Pulmonary artery endothelial cell (primary cell): ENCODE results near the gene GRAP. TPM values are rescaled to one million over a fixed set of nuclear protein-coding genes. Genes with fewer than 3 reads are reported as not detected.

Experiments
- DNase-seq: peaks from one replicate; pipeline ENCODE4 v3.0.0-alpha.2; 2011; ENCODE audit warnings: low read depth, low spot score
- total RNA-seq: library from RNA; depleted of rRNA; stranded (reverse); fragments of >200 nt; gene quantifications from 2 replicates; pipeline ENCODE4 v1.2.3, GENCODE V29; 2014

The GRAP gene
- total RNA-seq, 1 donor from 2014 or later = 16.5 TPM

DNA sequence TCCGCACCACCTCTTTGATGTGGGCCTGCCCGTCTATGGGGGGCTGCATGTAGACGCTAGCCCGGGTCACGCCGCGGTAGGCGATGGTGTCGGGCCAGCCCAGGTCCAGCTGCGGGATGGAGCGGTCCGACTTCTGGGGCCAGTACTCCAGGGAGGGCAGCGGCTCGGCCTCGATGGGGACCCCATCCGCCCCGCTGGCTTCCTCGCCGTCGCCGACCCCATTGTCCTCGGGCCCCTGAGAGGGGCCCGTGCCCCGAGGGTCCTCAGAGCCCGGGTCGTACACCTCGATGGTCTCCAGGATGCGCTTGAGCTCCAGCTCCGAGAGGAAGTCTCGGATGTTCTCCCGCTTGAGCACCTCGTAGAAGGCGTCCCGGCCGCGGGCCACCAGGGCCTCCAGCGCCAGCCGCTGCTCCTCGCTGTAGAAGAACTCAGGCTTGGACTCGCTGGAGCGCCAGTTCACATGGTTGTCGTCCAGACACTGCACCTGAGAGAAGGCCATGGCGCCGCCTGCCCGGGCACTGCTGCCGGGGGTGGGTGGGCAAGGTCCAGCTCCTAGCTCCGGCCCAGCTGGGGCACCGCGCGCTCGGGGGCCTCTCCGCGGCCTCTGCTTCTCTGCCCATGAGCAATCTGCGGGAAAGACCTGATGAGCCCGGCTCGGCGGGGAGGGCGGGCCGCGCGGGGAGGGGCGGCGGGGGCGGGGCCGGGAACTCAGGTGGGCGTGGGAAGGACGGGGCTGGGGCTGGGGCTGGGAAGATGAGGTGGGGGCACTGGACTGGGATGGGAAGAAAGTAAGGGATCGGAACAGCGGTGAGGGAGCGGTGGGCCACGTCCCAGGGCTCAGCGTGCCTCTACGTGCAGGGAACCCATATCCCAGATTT is 43.0 kb downstream of the GRAP start:
- DNase-seq = no peak

DNA sequence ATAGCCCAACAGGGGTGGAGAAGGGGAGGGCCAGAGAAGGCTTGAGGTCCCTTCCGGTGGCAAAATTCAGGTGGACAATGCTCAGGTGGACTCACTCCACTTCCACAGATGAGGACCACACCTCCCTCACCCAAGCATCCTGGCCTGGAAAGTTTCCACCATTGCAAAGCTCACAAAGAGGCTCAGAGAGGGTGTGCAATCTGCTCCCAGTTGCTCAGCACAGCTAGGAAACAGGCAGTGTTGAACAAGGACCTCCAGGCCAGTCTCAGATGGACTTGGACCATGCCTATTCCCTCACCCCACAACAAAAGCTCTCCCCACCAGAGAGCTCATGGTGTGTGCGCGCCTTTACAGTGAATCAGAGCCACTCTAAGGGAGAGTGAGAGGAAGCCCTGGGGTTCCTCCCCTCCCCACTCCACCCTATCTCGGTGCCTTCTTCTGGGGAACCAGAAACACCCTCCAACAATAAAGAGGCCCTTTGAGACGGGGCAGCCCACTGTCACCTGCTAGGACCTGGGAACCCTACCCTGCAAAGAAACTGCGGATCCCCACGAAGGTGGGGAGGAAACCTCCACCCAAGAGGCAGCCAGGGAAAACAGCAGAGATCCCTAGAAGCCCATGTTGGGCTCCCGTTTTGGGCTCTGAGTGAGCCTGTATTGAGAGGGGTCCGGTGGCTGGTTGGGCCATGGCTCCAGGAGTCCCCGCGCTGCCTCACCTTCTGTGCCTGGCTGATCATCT is 43.8 kb downstream of the GRAP start:
- no peak for DNase-seq

DNA sequence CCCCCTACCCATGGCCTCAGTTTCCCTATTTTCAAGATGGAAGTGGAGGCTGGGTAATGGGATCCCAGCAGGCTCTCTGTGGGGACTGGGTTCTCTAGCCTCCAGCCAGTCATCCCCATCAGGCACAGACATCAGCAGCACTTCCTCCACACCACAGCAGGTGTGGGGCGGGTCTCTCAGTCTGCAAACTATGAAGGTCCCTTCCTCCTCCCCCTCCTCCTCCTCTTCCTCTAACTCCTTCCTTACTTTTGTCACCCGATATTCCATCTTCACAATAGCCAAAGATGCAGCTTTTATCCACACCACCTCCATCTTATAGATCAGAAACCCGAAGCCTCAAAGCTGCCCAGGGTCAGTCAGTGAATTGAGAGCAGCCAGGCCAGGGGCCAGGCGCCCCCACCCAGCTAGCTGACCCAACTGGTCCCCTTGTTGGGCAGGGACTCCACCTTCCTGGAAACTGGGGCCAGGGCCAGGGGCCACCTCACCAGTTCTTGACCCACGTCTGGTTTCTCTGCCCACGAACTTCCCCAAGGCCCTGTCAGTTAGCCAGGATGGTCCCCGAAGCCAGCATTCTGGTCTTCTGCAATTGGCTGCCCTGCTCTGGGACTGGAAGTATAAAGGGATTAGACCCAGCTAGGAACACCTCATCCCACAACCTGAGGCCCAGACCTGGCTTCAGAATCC is 44.7 kb downstream of the GRAP start:
- DNase-seq = no peak

DNA sequence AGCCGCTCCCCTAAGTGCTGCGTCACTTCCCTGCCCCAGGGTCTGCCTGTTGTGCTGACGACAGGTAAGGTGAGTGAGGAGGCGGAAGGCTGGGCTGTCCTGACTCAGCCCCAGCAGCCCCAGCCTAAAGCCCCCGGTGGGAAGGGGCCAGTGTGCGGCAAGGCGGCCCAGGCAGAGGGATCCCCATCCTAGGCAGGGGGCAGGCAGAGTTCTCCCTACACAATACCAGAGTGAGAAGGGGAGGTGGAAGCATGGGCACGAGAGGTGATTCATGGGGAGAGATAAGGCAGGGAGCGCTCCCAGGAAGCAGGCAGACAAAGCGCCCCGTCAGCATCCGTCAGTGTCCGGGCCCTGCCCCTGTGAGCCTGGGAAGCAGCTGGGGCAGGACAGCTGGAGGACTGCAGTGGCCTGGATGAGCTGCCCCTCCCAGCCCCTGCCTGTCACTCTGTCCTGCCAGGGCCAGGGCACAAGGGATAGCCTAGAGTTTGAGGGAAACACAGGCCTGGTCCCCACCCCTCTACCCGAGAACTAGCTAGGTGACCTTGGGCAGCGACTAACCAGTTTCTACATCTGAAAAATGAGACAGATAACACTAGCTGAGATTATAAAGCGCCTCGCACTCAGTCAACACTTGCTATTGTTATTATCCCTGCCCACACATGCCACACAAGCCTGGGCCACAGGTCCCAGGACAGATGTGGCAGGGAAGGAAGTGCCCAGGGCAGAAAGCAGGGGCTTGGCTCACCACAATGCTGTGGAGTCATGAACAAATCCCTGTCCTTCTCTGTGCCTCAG is 46.0 kb downstream of the GRAP start:
- DNase-seq = no peak

DNA sequence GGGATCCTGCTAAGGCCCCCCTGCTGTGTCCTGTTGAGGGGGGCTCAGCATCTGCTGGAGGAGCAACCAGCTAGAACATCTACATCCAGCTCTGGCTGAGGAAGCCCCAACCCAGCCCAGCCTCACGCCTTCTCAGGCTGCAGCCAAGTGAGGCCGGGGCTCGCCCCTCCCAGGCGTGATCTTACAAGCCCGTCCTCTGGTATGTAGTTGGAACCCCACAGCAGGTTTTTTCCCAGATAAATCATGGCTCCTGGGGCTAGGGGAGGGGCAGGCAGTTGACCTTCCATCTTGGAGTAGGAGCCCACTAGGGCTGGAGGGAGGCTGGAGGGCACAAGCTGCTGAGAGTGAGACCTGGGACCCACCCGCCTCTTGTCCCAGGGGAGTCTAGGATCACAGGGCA is 46.8 kb downstream of the GRAP start:
- no peak for DNase-seq

DNA sequence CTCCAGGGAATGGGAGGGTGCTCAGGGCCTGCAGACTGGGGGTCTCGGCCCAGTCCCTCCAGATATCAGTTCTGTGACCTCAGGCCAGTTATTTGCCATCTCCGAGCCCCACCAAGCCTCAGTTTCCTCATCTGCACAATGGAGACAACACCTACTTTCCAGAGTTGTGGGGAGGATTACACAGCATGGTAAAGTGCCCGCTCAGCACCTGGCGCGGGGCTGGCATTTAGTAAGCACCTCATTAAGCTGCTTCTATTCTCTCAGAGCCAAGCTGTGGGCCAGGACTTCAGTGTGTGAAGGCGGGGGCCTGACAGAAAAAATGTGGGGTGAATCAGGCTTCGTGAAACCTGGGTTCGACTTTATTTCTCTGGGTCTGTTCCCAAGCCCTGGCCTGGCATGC is 47.4 kb downstream of the GRAP start:
- DNase-seq = no peak

DNA sequence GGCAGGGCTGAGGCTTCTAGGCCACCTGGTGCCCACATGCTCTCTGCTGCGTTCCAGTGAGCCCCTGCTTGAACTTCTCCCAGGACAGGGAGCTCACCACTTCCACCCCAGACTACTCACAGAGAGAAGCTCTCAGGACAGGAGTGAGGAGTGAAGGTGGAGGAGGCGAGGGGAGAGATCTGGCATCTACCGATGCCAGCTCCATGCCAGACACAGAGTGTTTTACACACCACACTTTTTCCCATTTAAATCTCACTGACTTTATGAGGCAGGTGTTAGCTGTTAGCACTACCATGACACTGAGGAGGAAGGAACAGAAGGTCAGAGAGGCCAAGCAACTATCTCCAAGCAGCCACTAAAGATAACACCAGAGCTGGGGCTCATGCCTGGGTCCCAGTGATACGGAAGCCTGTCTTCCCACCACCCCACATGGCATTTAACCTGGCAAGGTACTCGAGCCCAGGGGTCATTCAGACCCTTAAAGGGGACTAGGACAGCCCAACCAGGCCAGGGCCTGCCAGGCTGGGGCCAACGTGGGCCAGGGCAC is 49.0 kb downstream of the GRAP start:
- DNase-seq = no peak

DNA sequence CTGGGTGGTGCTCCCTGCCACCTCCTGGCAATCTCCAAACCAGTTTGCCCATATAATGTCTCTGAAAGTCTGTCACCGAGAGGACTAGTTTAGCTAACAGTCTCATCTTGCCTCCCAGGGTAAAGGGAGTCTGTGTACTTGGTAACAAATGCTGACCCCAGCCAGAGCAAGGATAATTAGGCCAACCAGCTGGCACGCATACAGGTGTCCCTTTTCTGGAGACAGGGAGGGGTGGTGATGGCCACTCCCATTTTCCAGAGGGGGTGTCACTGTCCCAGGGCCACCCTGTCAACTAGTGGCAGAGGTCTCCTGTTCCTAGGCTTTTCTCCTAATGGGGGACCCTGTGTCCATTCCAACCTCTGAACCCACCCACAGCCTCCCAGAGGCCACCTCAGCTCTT is 50.3 kb downstream of the GRAP start:
- DNase-seq = no peak

DNA sequence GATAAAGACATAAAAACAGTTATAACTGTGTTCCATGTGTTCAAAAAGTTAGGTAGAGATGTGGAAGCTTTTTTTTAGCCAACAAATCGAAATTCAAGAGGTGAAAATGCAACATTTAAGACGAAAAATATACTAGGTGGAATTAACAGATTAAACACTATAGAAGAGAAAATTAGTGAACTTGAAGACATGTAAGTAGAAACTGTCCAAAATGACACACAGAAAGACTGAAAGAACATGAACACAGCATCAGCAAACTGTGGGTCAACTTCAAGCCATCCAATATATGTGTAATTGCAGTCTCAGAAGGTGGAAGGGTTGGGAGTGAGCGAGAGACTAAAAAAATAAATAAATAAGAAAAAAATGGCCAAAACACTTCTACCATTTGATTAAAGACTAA is 51.5 kb downstream of the GRAP start:
- DNase-seq = no peak

DNA sequence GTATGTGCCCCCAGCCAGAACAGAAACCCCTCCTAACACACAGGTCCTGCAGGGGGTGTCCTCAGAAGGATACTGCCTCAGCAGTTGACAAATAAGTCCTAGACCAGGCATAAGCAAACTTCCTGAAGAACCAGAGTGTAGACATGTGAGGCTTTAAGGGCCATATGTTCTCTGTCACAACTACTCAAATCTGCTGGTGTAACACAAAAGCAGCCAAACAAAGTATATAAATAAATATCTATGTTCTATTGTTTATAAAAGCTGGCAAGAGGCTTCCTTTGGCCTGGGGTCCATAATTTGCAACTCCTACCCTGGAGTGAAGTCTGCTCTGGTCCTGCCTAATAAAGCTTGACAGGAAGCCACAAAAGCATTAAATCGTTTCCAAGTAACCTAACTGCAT is 52.1 kb downstream of the GRAP start:
- DNase-seq = no peak

DNA sequence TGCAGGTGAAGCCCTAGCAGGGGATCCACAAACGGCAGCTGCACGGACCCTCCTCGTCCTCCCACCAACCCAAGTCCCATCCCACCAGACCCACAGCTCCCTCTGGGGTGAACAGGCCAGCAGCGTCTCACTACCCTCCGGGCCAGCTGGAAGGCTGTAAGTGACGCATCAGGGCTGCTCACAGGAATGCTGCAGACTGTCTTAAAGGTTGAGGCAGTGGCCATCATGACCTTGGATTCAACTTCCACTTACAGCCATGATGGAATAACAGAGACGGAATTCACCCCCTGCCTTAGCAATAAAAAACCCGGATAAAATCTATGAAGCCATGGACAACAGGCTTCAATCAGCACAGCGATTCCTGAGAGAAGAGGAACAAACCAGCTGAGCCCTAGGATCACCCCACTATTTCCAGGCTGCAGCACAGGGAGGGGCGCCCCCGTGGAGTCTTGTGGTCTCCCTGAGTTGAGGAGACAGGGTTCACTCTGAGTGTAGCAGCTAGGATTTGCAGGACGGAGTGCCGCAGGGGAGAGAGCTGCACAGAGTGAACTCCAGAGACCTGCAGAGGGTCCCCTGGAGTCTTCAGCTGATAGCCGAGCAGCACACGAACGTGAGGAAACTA is 52.7 kb downstream of the GRAP start:
- no peak for DNase-seq

DNA sequence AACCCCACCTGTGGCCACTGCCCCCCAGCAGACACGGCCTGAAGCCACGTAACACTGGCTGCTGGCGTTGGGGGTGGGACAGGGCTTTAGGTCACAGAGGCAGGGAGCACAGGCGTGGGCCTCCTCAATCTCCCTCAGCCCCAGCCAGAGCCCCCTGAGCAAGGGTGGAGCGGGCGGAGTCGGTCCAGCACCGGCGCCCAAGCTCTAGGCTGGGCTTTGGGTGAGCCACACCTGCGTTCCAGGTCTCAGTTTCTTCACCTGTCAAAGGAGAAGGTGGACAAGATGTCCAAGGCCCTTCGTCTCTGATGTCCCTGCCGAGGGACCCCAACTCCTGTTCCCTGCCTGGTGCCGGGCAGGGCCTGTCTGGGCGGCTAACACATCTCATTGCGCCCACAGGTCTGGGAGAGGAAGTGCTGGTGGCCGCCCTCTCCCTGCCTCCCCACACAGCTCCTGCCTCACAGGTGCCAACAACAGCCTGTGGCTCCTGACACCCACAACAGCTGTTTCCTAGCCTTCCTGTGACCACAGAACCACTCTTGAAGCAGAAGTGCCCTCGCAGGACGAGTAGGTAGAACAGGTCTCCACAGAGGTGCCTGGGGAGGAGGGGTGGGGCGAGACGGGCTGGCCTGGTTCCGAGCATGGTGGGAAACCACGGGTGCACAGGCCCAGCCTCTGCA is 54.2 kb downstream of the GRAP start:
- DNase-seq = no peak

DNA sequence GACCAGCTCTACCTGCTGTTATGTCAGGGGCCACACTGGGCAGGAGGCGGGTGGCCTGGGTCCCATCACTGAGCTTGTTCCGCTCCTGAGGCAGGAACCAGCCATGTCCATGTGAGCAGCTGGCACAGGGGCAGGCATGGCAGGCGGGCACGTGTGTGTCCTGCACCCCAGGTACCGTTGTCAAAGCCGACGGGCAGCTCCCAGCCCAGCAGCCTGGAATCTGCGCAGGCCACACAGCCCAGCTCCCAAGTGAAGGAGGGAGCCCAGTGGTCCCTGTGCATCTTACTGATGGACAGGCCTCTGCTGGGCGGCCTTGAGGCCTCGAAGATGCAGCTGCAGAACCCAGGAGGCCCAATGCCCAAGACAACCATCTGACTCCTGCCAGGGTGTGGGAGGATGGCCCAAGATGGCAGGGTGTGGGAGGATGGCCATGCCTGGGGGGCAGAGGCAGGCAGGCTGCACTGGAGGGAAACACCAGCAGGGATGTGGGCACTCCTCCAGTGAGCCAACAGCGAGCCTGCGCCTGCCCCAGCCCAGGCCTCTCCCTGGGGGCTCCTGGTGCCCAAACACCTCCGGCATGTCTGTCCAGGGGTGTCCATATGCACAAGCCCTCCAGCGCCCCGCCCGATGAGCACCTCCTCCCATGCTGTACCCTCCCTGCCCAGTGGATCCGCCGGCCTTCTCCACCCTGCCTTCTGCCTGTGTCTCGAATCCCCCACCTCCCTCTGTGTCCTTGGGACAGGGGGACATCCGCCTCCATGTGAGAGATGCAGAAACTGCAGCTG is 55.0 kb downstream of the GRAP start:
- DNase-seq = no peak

DNA sequence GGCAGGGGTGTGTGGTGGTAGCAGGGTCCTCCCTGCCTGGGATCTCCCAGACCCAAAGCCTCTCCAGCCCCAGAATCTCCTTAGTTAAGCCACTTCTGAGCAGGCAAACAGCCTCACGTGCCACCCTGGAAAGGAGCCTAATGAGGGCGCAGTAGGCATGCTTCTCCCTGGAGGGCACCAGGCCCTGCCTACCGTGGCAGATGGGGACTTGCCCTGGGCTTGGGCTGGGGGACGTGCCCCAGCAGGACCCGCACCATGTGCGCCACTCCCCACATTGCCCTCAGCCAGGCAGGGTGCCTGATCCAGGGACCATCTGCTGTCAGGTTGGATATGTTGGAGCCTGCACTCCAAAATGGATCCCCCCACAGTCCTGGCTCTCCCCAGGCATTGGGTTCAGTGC is 56.4 kb downstream of the GRAP start:
- no peak for DNase-seq

DNA sequence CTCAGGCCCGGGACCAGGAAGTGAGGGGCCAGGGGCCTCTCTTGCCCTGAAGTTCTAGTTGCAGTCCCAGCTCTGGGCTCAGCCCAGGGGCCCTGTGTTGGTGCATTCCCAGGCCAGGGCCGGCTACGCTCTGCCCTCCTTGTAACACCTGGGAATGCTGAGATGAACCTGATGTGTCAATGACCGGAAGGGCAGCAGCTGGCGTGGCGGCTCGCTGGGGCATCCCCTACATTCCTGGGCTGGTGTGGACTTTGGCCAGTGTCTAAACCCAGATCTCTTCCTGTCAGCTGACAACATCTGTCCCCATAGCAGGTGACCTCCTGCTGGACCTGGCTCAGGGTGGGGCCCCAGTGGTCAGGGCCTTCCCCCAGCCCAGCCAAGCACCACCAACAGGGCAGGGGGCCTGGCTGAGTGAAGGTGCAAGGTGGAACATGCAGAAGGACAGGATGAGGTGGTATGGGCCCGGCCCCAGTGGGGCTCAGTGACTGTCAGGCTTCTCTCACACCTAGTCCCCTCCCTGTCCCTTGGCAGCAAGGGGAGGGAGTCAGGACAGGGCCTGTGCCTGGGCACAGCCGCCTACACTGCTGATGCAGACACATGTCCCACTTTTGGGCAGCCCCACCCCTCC is 58.1 kb downstream of the GRAP start:
- no peak for DNase-seq

DNA sequence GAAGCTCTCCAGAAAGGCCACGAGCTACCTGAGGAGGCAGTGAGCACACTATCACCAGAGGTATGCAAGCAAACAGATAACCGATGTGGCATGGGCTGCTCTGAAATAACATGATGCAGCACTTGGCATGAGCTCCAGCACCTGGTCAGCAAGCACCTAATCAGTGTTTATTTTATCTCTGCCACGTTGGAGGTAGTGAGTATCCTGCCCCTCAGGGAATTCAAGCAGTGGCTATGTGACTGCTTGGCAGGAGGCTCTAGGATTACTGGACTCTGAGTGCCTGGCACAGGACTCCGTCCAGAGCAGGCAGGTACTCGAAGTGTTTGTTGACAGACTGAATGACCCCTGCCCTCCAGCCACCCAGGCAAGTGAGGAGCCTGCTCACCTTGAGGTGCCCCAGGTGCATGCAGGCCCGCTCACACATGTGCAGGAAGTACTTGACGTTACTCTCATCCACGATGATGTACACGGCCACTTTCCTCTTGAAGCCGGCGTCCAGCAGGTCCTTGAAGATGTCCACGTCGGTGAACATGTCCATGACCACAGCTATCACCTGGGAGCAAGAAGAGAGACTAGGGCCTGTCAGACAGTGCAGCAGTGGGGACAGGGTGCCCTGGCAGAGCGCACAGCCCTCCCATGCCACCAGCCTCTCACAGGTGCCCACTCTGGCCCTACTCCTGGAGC is 58.8 kb downstream of the GRAP start:
- no peak for DNase-seq

DNA sequence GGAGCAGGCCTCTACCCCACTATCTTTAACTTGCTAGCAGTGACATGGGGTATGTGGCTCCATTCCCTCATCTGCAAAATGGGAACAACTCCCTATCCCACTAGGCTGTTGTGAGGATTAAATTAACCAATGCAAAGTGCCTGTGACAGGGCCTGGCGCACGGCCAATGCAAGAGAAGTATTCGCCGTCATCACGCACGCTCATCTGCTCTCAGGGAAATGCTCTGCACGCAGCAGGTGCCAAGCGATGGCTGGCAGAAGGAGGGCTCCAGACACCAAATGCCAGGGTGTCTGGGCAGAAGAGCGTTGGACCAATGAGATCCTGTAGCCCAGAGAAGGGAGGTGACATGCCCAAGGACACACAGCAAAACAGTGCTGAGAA is 59.5 kb downstream of the GRAP start:
- DNase-seq = no peak

DNA sequence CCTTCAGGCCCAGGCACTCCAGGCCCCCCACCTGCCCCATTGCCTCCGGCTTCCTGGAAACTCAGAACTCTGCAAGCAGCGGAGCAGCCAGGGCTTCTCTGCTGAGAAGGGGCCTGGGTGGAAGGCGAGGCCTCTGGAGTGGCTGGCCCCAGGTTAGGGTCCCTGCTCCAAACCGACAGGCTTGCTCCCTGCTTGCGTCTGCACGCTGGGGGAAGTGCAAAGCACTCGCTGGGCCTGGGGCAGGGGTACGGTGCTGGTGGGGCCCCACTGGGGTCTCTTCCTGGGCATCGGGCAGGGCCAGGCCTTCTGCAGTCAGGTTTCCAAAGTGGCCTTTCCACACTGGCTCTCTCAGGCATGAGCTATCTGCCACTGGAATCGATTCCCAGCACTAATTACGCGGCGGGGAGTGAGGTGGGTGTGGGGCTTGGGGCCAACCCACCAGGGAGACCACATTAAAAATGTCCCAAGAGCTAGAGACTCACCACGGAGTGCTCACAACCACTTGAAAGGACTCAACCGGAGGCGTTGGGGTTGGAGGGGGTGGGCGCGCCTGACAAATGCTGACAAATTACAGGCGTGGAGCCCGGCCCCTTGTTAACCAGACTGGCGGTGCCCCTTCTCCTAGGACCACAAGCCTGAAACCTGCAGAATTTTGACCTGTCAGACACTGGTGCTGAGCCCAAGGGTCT is 60.1 kb downstream of the GRAP start:
- no peak for DNase-seq
